SJSA1 (cell line): Measurements from ENCODE around the gene PPP1R12A. TPM values are rescaled to one million over a fixed set of nuclear protein-coding genes. Genes with fewer than 3 reads are reported as not detected.

Experiments
- DNase-seq, 2 experiments: peaks; one replicate each; pipeline ENCODE4 v3.0.0-alpha.2; 2015 to 2020; ENCODE audit warnings: low spot score in 2 of 2, low read depth in 1 of 2
- H3K27ac ChIP-seq: fragments of 250-450 bp; sonication (Bioruptor Pico); 2 replicates; pipeline ENCODE4 v1.5.1; 2020; ENCODE audit warnings: mild to moderate bottlenecking, moderate library complexity
- H3K27me3 ChIP-seq: fragments of 250-450 bp; sonication (Bioruptor Pico); replicated peaks from 2 replicates; pipeline ENCODE4 v1.5.1; 2020; ENCODE audit warnings: mild to moderate bottlenecking, moderate library complexity
- H3K36me3 ChIP-seq: fragments of 250-450 bp; sonication (Bioruptor Pico); 2 replicates; pipeline ENCODE4 v1.5.1; 2020; ENCODE audit warnings: mild to moderate bottlenecking
- H3K4me1 ChIP-seq: fragments of 250-450 bp; sonication (Bioruptor Pico); replicated peaks from 2 replicates; pipeline ENCODE4 v1.6.1; 2021; ENCODE audit warnings: mild to moderate bottlenecking
- H3K4me3 ChIP-seq: fragments of 250-450 bp; sonication (Bioruptor Pico); 2 replicates; pipeline ENCODE4 v1.5.1; 2020; ENCODE audit warnings: mild to moderate bottlenecking
- H3K9me3 ChIP-seq: fragments of 250-450 bp; sonication (Bioruptor Pico); replicated peaks from 2 replicates; pipeline ENCODE4 v1.5.1; 2020; ENCODE audit warnings: mild to moderate bottlenecking
- total RNA-seq: library from RNA; depleted of rRNA; stranded (reverse); fragments of >200 nt; shearing (Covaris generic); gene quantifications from 2 replicates; pipeline ENCODE4 v1.2.3, GENCODE V29; 2014

The PPP1R12A gene
- total RNA-seq, 1 experiment from 2014 or later, result 91.9 TPM

DNA sequence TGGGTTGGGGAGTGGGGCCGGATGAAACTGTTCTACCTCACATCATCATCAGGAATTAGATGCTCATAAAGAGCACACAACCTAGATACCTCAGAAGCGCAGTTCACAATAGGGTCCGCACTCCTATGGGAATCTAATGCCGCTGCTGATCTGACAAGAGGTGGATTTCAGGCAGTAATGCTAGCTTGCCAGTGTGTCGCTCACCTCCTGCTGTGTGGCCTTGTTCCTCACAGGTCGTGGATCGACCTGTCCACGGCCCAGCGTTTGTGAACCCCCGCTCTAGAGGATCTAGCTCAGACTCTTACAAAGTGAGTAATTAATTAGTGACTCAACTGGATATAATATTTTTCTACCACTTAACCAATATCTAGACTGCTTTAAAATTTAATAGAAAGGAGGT is 5.8 kb downstream of the PPP1R12A start:
- peaks cover 8% of the 10 kb centered on the region for H3K4me1 ChIP-seq
- no peaks in the 10 kb centered on the region for H3K9me3 ChIP-seq
- 0 out of 2 replicates have a peak, but pooled peaks cover 2% of the 10 kb centered on the region for H3K36me3 ChIP-seq
- no peak overlapping the region for H3K4me3 ChIP-seq
- no peaks in the 10 kb centered on the region for H3K27me3 ChIP-seq
- H3K27ac ChIP-seq, result no peak overlapping the region
- DNase-seq, result no peak

DNA sequence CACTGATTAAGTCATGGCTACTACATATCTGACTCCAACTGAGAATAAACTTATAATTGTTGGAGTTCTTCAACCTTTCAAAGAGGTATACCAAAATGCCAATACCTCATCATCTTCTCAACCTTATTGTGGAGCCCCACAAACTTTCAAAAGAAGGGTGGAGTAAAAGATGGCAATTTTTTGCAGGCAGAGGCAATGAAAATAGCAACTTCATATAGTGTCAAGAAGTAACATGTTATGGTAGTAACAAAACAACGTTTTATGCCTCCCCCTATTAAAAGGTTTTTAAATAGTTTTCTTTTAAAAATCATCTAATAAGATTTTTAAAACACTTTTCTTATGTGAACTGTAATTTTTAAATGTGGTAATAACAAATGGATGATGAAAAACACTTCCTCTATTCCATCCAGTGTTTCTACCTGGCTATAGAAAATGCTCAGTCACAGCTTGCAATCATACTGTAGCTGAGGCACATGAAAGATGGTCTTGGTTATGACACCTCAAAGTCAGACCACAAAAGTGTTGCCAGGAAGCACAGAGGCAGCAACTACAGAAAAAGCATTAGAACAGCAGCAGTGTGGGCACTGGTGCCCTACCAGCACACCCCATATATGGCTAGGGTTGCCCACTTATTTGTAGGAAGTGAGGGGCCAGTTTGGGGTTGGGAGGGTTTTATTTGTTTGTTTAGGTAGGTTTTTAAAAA is 7.0 kb downstream of the PPP1R12A start:
- 0 out of 2 replicates have a peak, but pooled peaks cover 2% of the 10 kb centered on the region for H3K36me3 ChIP-seq
- H3K27ac ChIP-seq, result no peak overlapping the region
- no peaks in the 10 kb centered on the region for H3K27me3 ChIP-seq
- H3K9me3 ChIP-seq, result no peaks in the 10 kb centered on the region
- DNase-seq, result no peak
- peaks cover 8% of the 10 kb centered on the region for H3K4me1 ChIP-seq
- H3K4me3 ChIP-seq, result no peak overlapping the region

DNA sequence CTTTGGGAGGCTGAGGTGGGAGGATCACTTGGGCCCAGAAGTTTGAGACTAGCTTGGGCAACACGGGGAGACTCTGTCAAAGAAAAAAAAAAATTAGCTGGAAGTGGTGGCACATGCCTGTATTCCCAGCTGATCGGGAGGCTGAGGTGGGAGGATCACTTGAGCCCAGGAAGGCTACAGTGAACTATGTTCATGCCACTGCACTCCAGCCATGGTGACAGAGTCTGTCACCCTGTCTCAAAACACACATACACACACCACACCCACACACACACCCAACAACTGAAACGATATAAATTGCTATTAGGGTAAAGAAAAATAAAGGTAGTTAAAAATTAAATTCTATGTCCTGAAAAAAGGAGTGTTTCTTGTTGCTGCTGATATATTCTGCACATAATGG is 7.9 kb downstream of the PPP1R12A start:
- Histone ChIP-seq H3K27ac (no peak overlapping the region), H3K36me3 (0 out of 2 replicates have a peak, but pooled peaks cover 2% of the 10 kb centered on the region), H3K4me3 (no peak overlapping the region), H3K4me1 (peaks cover 8% of the 10 kb centered on the region), H3K27me3 (no peaks in the 10 kb centered on the region), H3K9me3 (no peaks in the 10 kb centered on the region)
- DNase-seq, result no peak

DNA sequence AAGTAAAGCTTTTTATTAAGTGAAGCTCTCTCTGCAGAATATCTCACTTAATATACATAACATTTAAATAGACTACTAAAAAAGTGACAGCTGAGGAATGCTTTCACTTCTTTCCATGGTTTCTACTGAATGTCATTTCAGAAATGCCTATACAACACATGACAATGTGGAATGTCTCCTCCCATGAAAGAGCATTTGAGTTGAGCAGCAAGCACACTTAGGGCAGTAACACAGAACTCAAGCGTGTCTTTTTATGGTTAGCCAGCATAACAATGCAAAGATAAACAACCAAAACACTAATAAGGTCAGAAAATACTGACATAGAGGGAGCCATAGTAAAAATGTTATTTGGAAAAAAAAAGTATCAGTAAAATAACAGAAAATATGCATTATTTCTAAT is 9.4 kb downstream of the PPP1R12A start:
- Histone ChIP-seq H3K4me1 (peaks cover 8% of the 10 kb centered on the region; the same call in 1 of the 2 replicates), H3K9me3 (no peaks in the 10 kb centered on the region), H3K27me3 (no peaks in the 10 kb centered on the region), H3K36me3 (0 out of 2 replicates have a peak, but pooled peaks cover 2% of the 10 kb centered on the region), H3K4me3 (no peak overlapping the region), H3K27ac (no peak overlapping the region)
- DNase-seq, result peak in 1 of 2 experiments; percentile 20

DNA sequence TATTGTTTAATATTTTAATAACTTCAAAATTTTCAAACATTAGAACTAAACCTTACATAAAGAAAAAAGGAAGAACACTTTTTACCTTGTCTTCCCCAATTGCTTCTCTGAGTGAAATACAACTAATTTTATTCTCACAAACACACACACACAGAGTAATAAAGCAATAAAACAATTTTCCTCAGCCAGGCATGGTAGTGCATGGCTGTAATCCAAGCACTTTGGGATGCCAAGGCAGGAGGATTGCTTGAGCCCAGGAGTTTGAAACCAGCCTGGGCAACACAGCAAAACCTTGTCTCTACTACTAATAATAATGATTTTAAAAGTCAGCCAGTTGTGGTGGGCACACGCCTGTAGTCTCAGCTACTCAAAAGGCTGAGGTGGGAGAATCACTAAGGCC is 13.1 kb downstream of the PPP1R12A start:
- no peak for DNase-seq
- H3K27me3 ChIP-seq, result no peaks in the 10 kb centered on the region
- peaks cover 8% of the 10 kb centered on the region; the same call in 1 of the 2 replicates for H3K4me1 ChIP-seq
- H3K27ac ChIP-seq, result no peak overlapping the region
- H3K4me3 ChIP-seq, result no peak overlapping the region
- no peaks in the 10 kb centered on the region for H3K36me3 ChIP-seq
- no peaks in the 10 kb centered on the region for H3K9me3 ChIP-seq

DNA sequence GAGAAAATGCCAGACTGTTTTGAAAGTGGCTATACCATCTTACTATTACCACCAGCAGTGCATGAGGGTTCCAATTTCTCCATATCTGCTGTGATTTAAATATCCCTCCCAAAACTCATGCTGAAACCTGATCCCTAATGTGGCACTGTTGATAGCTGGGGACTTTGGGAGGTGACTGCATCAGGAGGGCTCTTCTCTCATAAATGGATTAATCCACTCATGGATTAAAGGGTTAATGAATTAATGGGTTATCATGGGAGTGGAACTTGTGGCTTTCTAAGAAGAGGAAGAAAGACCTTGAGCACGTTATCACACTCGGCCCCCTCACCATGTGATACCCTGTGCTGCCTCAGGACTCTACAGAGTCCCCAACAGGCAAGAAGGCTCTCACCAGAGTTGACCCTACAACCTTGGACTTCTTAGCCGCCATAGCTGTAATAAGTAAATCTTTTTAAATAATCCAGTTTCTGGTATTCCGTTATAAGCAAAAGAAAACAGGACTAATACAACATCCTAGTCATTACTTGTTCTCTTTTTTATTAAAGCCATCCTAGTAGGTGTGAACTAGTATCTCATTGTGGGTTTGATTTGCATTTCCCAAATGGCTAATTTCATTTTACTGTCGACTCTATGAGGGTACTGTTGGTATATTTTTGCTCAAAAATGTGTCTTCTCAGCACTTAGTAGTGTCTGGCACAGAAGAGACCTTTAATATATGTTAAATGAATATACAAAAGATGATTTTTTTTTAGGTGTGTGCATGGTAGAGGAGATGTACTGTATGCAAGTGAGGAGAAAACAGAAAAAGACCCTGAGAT is 14.3 kb downstream of the PPP1R12A start:
- H3K27me3 ChIP-seq, result no peaks in the 10 kb centered on the region
- no peak for DNase-seq
- H3K4me1 ChIP-seq, result peaks cover 5% of the 10 kb centered on the region; the same call in 1 of the 2 replicates
- no peaks in the 10 kb centered on the region for H3K36me3 ChIP-seq
- no peaks in the 10 kb centered on the region for H3K9me3 ChIP-seq
- H3K27ac ChIP-seq, result no peak overlapping the region
- no peak overlapping the region for H3K4me3 ChIP-seq

DNA sequence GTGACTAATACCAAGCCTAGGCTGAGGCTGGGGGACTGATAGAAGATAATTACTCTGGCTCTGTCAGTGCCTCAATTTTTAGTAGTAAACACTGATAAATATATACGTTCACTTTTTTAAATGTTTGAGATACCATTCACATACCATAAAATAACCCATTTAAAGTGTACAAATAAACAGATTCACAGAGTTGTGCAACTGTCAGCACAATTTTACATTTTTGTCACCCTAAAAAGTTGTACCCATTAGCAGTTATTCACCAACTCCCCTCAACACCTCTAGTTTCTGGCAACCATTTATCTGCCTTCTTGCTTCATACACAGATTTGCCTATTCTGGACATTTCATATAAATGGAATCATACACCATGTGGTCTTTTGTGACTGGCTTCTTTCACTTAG is 15.1 kb downstream of the PPP1R12A start:
- Histone ChIP-seq H3K36me3 (no peaks in the 10 kb centered on the region), H3K27me3 (no peaks in the 10 kb centered on the region), H3K4me3 (no peak overlapping the region), H3K9me3 (no peaks in the 10 kb centered on the region), H3K27ac (no peak overlapping the region), H3K4me1 (no peaks in the 10 kb centered on the region)
- DNase-seq, result no peak

DNA sequence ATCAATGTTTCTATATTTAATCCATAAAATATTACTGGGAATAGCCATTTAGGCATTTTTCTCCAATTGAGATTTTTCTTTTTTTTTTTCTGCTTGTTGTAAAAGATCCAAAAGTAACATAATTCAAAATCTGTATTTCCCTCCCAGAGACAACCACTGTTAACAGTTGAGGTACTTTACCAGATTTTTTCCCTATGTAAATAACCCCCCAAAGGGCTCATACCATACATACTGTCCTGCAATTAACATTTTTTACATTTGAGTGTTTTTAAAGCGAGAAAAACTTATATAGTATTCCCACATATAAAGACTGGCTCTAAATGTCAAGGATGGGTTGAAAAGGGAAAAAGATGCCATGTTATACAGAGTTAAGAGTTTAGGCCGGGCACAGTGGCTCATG is 18.1 kb downstream of the PPP1R12A start:
- H3K9me3 ChIP-seq, result no peaks in the 10 kb centered on the region
- H3K4me1 ChIP-seq, result peaks cover 5% of the 10 kb centered on the region
- no peaks in the 10 kb centered on the region for H3K27me3 ChIP-seq
- H3K36me3 ChIP-seq, result 0 out of 2 replicates have a peak, but pooled peaks cover 3% of the 10 kb centered on the region
- no peak for DNase-seq
- no peak overlapping the region for H3K4me3 ChIP-seq
- H3K27ac ChIP-seq, result no peak overlapping the region

DNA sequence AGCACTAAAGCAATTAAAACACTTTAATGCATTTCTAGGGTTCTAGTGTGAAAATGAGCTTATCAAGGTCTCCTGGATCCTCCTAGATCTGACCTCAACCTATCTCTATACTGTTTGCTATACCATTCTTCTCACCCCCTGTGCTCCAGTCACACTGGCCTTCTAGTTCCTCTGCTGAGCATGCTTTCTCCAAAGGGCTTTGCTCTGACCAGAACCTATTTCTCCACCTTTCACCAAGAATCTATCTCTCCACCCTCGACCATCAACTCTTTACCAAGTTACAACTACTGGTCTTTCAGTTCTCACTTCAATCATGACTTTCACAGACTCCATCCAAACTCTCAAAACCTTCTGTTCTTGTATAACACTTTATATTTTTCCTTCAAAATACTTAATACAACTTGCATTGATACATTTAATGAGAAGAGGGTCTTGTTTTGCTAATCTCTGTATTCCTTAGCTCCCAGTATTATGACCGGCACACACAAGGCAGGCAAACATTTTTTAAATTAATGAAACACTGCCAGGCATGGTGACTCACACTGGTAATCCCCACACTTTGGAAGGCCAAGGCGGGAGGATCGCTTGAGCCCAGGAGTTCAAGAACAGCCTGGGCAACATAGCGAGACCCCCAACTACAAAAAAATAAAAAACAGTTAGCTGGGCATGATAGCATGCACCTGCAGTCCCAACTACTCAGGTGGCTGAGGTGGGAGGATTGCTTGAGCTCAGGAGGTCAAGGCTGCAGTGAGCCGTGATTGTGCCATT is 22.8 kb downstream of the PPP1R12A start:
- H3K4me1 ChIP-seq, result peaks cover 14% of the 10 kb centered on the region
- DNase-seq, result peak in 1 of 2 experiments; percentile 24

DNA sequence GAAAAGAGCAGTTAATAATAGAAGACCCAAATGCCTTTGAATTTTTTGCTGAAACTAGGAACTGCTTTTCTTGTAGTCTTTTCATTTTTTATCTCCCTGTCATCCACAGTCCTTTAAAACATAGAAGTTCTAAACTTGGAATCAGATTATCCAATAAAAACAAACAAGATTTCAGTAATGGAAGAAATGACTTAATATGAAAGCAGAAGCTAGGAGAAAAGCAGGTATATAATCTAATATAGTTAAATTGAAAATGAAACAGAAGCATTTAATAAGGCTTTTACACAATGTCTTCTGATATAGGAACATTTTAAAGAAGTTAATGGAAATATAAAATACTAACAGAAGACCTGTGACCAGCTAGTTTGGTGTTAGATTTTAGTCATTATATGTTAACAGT is 26.5 kb downstream of the PPP1R12A start:
- no peak overlapping the region for H3K27ac ChIP-seq
- H3K4me1 ChIP-seq, result peaks cover 14% of the 10 kb centered on the region
- no peak for DNase-seq
- no peaks in the 10 kb centered on the region for H3K9me3 ChIP-seq
- no peaks in the 10 kb centered on the region for H3K27me3 ChIP-seq
- H3K36me3 ChIP-seq, result 0 out of 2 replicates have a peak, but pooled peaks cover 13% of the 10 kb centered on the region
- no peak overlapping the region for H3K4me3 ChIP-seq

More for the DNA sequence above, 22.8 kb downstream of the PPP1R12A start:
- H3K36me3 ChIP-seq, result 0 out of 2 replicates have a peak, but pooled peaks cover 10% of the 10 kb centered on the region
- no peak overlapping the region for H3K4me3 ChIP-seq
- H3K9me3 ChIP-seq, result no peaks in the 10 kb centered on the region
- no peaks in the 10 kb centered on the region for H3K27me3 ChIP-seq
- no peak overlapping the region for H3K27ac ChIP-seq

DNA sequence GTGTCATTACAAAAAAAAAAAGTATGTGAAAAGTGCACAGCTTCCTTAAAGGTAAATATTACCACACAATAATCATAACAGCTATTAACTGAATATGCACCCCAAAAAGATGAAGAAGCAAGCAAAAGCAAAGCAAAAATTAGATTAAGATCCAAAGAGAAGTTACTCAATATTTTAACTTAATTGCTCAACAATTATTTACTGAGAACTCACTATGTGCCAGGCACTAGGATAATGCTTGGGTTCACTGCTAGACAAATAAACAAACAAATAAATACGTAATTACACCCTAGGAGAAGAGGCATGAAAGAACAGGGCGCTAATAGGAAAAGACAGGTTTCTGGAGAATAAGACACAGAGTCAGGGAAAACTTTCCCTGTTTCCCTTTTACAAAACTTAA is 33.4 kb downstream of the PPP1R12A start:
- Histone ChIP-seq H3K27me3 (no peaks in the 10 kb centered on the region), H3K9me3 (no peaks in the 10 kb centered on the region), H3K36me3 (0 out of 2 replicates have a peak, but pooled peaks cover 3% of the 10 kb centered on the region), H3K27ac (peak overlapping the region; percentile 8; the same call in 1 of the 2 replicates), H3K4me1 (peaks cover 47% of the 10 kb centered on the region), H3K4me3 (no peak overlapping the region)
- DNase-seq, result no peak

DNA sequence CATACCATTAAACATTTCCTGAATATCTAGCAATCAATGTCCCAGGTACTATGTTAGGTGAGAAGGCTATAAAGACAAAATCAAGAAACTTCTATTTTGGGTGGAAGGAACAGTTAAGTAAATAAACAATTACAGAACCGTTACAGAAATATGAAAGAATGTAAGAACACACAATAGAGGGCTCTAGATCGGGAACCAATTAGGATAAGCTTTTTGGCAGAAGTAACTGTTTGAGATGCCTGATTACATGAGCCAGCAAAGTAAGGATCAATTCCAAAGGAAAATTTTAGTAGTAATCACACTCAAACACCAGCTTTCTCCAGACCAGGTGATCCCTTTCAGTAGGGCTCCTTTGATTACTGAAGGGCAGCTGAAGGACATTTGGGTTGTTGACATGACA is 33.9 kb downstream of the PPP1R12A start:
- Histone ChIP-seq H3K9me3 (no peaks in the 10 kb centered on the region), H3K27me3 (no peaks in the 10 kb centered on the region), H3K27ac (peak overlapping the region; percentile 8; the same call in 1 of the 2 replicates), H3K36me3 (0 out of 2 replicates have a peak, but pooled peaks cover 3% of the 10 kb centered on the region), H3K4me1 (peaks cover 47% of the 10 kb centered on the region), H3K4me3 (no peak overlapping the region)
- DNase-seq, result no peak

DNA sequence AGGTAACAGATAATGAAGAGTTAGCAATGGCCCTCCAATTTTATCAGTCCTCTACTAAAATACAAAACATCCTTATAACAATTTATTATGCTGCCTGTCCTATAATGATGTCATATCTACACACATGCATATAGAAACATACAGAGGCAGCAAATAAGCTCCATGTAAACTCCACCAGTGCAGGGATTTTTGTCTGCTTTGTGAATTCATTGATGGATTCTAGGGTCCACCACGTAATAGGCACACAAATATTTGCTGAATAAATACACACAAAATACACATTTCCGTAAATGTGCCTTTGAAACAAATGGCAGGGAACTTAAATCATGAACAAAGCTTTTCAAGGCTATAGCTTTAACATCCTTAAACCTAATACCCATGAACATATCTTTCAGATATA is 34.7 kb downstream of the PPP1R12A start:
- 0 out of 2 replicates have a peak, but pooled peaks cover 3% of the 10 kb centered on the region for H3K36me3 ChIP-seq
- H3K9me3 ChIP-seq, result no peaks in the 10 kb centered on the region
- H3K27ac ChIP-seq, result no peak overlapping the region
- H3K4me1 ChIP-seq, result peaks cover 47% of the 10 kb centered on the region
- no peaks in the 10 kb centered on the region for H3K27me3 ChIP-seq
- H3K4me3 ChIP-seq, result no peak overlapping the region
- no peak for DNase-seq
